GM06990 (cell line): ENCODE results near the gene MYL6B.
"Not testable (repeated sequence)": the region's sequence is repeated elsewhere in the genome, so short reads cannot be mapped to it uniquely, and the experiment has no call there.

Experiments
- DNase-seq: peaks from one replicate; pipeline ENCODE4 v3.0.0-alpha.2; 2011; ENCODE audit not compliant: insufficient read length; ENCODE audit errors: extremely low read depth
- H3K27me3 ChIP-seq: replicated peaks from 2 replicates; pipeline ENCODE4 v1.6.0; 2011; ENCODE audit warnings: low read length; ENCODE audit not compliant: control insufficient read depth, insufficient read depth
- H3K36me3 ChIP-seq: 2 replicates; pipeline ENCODE4 v1.5.1; 2011; ENCODE audit warnings: low read length; ENCODE audit not compliant: control insufficient read depth, insufficient read depth
- H3K4me3 ChIP-seq: replicated peaks from 2 replicates; pipeline ENCODE4 v1.5.1; 2011; ENCODE audit warnings: low read depth, mild to moderate bottlenecking, control low read depth, low read length
- TF ChIP-seq, protein P1 (sequence below): IDR thresholded peaks from 2 replicates; pipeline ENCODE4 v1.5.1; 2011; ENCODE audit warnings: low read length, control low read depth, mild to moderate bottlenecking, inconsistent platforms; ENCODE audit not compliant: insufficient read depth, poor library complexity, severe bottlenecking

MYL6B gene

DNA sequence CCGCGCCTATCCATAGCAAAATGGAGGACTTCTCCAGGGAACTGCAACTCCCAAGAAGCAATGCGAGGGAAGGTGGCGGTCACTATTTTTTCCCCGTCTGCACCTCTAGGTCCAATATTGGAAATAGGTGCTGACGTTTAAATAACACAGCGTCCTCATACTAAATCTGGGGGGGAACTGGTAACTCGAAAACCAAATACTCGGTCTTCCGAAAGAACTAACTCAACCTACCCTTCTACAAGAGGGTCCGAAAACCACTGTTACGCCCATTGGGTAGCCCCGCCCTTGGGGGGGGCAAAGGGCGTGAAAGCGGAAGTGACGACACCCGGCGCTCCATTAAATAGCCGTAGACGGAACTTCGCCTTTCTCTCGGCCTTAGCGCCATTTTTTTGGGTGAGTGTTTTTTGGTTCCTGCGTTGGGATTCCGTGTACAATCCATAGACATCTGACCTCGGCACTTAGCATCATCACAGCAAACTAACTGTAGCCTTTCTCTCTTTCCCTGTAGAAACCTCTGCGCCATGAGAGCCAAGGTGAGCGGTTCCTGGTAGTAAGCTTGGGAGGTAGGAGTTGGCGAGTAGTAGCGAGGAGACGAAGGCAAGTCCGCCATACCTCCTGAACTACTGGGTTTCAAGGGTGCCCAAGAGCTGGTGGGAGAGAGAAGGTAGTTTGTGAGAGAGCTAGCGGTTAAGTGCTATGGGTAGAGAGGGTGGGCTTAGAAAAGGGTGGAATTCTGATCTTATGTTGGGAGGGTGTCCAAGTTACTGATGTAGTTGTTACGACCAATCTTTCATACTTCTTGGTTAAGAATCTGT is 35.9 kb upstream of the MYL6B start, which contains the start of gene RPL41:
Gene RPL41 (plus strand): TSS at position 367 of the 815 bp plus-strand sequence.
- TF ChIP-seq, protein P1, sequence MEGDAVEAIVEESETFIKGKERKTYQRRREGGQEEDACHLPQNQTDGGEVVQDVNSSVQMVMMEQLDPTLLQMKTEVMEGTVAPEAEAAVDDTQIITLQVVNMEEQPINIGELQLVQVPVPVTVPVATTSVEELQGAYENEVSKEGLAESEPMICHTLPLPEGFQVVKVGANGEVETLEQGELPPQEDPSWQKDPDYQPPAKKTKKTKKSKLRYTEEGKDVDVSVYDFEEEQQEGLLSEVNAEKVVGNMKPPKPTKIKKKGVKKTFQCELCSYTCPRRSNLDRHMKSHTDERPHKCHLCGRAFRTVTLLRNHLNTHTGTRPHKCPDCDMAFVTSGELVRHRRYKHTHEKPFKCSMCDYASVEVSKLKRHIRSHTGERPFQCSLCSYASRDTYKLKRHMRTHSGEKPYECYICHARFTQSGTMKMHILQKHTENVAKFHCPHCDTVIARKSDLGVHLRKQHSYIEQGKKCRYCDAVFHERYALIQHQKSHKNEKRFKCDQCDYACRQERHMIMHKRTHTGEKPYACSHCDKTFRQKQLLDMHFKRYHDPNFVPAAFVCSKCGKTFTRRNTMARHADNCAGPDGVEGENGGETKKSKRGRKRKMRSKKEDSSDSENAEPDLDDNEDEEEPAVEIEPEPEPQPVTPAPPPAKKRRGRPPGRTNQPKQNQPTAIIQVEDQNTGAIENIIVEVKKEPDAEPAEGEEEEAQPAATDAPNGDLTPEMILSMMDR = no peak
- H3K27me3 ChIP-seq = no peaks in the 10 kb centered on the region
- peaks cover 10% of the 10 kb centered on the region for H3K36me3 ChIP-seq
- DNase-seq = peak; percentile 93
- peak within 1 kb of the TSS; percentile 85 for H3K4me3 ChIP-seq

- not testable (repeated sequence) for H3K27me3 ChIP-seq, H3K36me3 ChIP-seq, DNase-seq
- H3K4me3 ChIP-seq = peak overlapping the region; percentile 85
Measured at GRCh38 chr12:56117082-56117706, 35.2 kb upstream of the MYL6B start.

- peak; percentile 95 for DNase-seq
- TF ChIP-seq, protein P1 = peak; percentile 58
Measured at GRCh38 chr12:56117778-56118687, 34.4 kb upstream of the MYL6B start, which contains the start of gene ZC3H10. Gene ZC3H10 (plus strand): TSS chr12:56118266. CDS start chr12:56120563, 2,297 bp downstream.

GRCh38 chr12:56118688-56119357 is 33.6 kb upstream of the MYL6B start:
- H3K36me3 ChIP-seq = peaks cover 7% of the 10 kb centered on the region
- TF ChIP-seq, protein P1 = no peak
- no peaks in the 10 kb centered on the region for H3K27me3 ChIP-seq
- DNase-seq = no peak
- peak overlapping the region; percentile 73 for H3K4me3 ChIP-seq

More at GRCh38 chr12:56117778-56118687, 34.4 kb upstream of the MYL6B start, which contains the start of gene ZC3H10:
- H3K36me3 ChIP-seq = peaks cover 8% of the 10 kb centered on the region
- H3K4me3 ChIP-seq = peak within 1 kb of the TSS; percentile 85
- no peaks in the 10 kb centered on the region for H3K27me3 ChIP-seq

DNA sequence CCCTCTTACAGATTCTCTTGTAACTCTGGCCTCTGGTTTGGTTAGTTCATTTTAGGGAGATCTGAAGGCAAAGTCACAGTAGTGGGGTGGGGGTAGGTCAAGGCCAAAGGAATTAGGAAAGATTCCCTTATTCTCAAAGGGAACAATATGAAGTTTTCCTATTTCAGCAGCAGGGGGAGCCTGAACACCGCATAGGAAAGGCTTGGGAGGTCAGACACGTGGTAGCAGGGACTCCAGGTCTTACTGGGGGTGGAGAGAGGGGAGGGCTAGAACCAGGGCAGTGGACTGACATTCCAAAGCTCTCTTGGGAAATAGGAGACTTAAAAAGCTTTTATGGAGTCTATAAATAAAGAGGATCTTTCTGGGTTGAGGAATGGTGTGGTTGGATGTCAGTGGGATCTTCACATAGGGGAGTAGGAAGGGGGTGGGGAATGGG is 33.0 kb upstream of the MYL6B start:
- TF ChIP-seq, protein P1 = peak; percentile 65
- peak overlapping the region; percentile 73 for H3K4me3 ChIP-seq

More for the DNA sequence above, 33.0 kb upstream of the MYL6B start:
- no peak for DNase-seq
- H3K27me3 ChIP-seq = no peaks in the 10 kb centered on the region
- H3K36me3 ChIP-seq = peaks cover 6% of the 10 kb centered on the region
